ENCODE results near the gene HS3ST5.

DNA sequence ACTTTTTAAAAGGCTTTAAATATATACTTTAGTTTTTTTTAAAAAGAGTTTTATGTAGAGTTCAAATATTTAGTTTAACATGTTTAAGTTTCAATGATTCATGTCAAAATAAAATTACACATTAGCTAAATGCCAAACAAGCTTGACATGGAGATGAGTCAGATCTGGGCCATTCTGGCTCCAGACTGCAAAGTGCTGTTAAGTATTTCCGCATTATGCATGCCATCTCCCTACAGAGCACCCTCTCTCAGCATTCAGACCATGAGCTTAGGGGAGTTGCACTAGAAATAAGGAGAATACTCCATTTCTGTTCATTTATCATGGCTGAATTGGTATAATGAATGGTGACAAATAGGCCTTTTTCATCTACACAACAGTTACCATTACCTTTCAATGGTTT, 21.5 kb upstream of the HS3ST5 start:
- TF ChIP-seq, protein P1, sequence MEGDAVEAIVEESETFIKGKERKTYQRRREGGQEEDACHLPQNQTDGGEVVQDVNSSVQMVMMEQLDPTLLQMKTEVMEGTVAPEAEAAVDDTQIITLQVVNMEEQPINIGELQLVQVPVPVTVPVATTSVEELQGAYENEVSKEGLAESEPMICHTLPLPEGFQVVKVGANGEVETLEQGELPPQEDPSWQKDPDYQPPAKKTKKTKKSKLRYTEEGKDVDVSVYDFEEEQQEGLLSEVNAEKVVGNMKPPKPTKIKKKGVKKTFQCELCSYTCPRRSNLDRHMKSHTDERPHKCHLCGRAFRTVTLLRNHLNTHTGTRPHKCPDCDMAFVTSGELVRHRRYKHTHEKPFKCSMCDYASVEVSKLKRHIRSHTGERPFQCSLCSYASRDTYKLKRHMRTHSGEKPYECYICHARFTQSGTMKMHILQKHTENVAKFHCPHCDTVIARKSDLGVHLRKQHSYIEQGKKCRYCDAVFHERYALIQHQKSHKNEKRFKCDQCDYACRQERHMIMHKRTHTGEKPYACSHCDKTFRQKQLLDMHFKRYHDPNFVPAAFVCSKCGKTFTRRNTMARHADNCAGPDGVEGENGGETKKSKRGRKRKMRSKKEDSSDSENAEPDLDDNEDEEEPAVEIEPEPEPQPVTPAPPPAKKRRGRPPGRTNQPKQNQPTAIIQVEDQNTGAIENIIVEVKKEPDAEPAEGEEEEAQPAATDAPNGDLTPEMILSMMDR (conservative IDR thresholded peaks at IDR 0.05 in 1 of 2, IDR thresholded peaks at IDR 0.05 in 1 of 2; ENCODE audit: low read depth in 1 of 2, low read length in 2 of 2) = no peak
- no peak for TF ChIP-seq EZH2 (IDR thresholded peaks at IDR 0.05; ENCODE audit: low read length, missing control alignments)

All from fibroblast of lung (primary cell).